Sigmoid colon (tissue), 7 donors: ENCODE data around the gene KLK5. TPM values are rescaled to one million over a fixed set of nuclear protein-coding genes. Genes with fewer than 3 reads are reported as not detected.

Source experiments
- DNase-seq: peaks from one replicate; pipeline ENCODE4 v3.0.0-alpha.2; 2019
- H3K27ac ChIP-seq, 4 donors: fragments of 200-600 bp; sonication (generic); one replicate each; pipeline ENCODE4 v1.5.1; 2016 to 2019; ENCODE audit warnings: mild to moderate bottlenecking in 1 of 4
- H3K27me3 ChIP-seq, 3 donors: fragments of 200-600 bp; sonication (generic); one replicate each; pipeline ENCODE4 v1.5.1; 2019; ENCODE audit warnings: mild to moderate bottlenecking in 1 of 3
- H3K36me3 ChIP-seq, 4 donors: fragments of 200-600 bp; sonication (generic); one replicate each; pipeline ENCODE4 v1.5.1; 2016 to 2019
- H3K4me1 ChIP-seq, 4 donors: fragments of 200-600 bp; sonication (generic); one replicate each; pipeline ENCODE4 v1.5.1; 2017 to 2019
- H3K4me3 ChIP-seq, 4 donors: fragments of 200-600 bp; sonication (generic); one replicate each; pipeline ENCODE4 v1.5.1; 2017 to 2019; ENCODE audit warnings: mild to moderate bottlenecking in 2 of 4, moderate library complexity in 1 of 4
- H3K9me3 ChIP-seq, 4 donors: fragments of 200-600 bp in 3 of 4; sonication (generic) in 3 of 4; one replicate each; pipeline versions ENCODE4 v1.5.1 to v1.6.1; 2013 to 2019
- EP300 ChIP-seq, 4 donors: sonication (generic); formaldehyde crosslinking; IDR thresholded peaks; one replicate each; pipeline ENCODE4 v1.6.1; 2017; ENCODE audit warnings: antibody characterized with exemption in 4 of 4
- POLR2A ChIP-seq, 2 donors: fragments of 450-650 bp; IDR thresholded peaks; one replicate each; pipeline ENCODE4 v1.6.1; 2016; ENCODE audit warnings: antibody characterized with exemption in 2 of 2, mild to moderate bottlenecking in 2 of 2, moderate library complexity in 2 of 2
- POLR2AphosphoS5 ChIP-seq, 4 donors: sonication (generic); formaldehyde crosslinking; IDR thresholded peaks; one replicate each; pipeline ENCODE4 v1.6.1; 2017; ENCODE audit warnings: antibody characterized with exemption in 4 of 4
- WGBS, 2 donors: extraction: QIAGEN DNeasy Blood & Tissue Kit; methylation state at CpG; one replicate each; pipeline ENCODE4 v1.1.7; 2013; 5-methylcytosine and 5-hydroxymethylcytosine counted together
- intact Hi-C: fragments of 100-400 bp; cut with DNase I; formaldehyde crosslinking; loops from one replicate; pipeline ENCODE4 v1.15.1; 2023
- polyA plus RNA-seq, 3 donors: library from polyadenylated mRNA; stranded (reverse); fragments of 200-250 nt; gene quantifications; one replicate each; pipeline ENCODE4 v1.2.3, GENCODE V29; 2013
- total RNA-seq, 4 donors: library from RNA; depleted of rRNA; stranded (reverse); fragments of >200 nt; gene quantifications; one replicate each; pipeline ENCODE4 v1.1.0, GENCODE V29; 2016
- TF ChIP-seq, protein P1 (sequence below), 4 experiments: fragments of 450-650 bp in 3 of 4; fragments of 200-600 bp in 1 of 4; IDR thresholded peaks; one replicate each; pipeline ENCODE4 v1.5.1; 2016 to 2019; ENCODE audit warnings: antibody characterized with exemption in 4 of 4, mild to moderate bottlenecking in 3 of 4, moderate library complexity in 2 of 4
- donor health status: healthy with polysubstance abuse.
- donor health status: Bipolar disorder and iron deficiency.
- donor health status: healthy.

KLK5 gene
- total and polyA plus RNA-seq, 7 donors: not detected

DNA sequence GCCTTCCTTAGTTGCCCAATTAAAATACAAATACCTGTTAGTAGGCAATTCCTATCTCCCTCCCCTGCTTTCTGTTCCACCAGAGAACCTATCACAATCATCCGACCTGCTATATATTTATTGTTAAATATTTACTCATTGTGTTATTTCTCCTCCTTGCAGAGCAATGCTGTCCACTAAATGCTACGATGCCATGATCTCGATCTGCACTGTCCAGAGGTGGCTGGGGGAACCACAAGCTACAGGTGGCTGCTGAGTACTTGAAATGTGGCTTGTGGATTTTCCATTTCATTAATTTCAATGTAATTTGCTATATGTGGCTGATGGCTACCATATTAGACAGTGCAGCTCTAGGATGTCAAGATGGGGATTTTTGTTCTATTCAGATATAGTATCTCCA, 11.4 kb upstream of the KLK5 start:
- TF ChIP-seq EP300 (IDR thresholded peaks at IDR 0.05): no peak
- TF ChIP-seq, protein P1, sequence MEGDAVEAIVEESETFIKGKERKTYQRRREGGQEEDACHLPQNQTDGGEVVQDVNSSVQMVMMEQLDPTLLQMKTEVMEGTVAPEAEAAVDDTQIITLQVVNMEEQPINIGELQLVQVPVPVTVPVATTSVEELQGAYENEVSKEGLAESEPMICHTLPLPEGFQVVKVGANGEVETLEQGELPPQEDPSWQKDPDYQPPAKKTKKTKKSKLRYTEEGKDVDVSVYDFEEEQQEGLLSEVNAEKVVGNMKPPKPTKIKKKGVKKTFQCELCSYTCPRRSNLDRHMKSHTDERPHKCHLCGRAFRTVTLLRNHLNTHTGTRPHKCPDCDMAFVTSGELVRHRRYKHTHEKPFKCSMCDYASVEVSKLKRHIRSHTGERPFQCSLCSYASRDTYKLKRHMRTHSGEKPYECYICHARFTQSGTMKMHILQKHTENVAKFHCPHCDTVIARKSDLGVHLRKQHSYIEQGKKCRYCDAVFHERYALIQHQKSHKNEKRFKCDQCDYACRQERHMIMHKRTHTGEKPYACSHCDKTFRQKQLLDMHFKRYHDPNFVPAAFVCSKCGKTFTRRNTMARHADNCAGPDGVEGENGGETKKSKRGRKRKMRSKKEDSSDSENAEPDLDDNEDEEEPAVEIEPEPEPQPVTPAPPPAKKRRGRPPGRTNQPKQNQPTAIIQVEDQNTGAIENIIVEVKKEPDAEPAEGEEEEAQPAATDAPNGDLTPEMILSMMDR (IDR thresholded peaks at IDR 0.05): no peak
- no peaks in the 10 kb centered on the region for H3K9me3 ChIP-seq
- no peak overlapping the region for H3K4me3 ChIP-seq
- intact Hi-C loops: no loop called here
- WGBS, 2 donors: 39 to 74% methylated on average over 3 of the region's 3 CpGs
- H3K27ac ChIP-seq: no peak overlapping the region
- H3K4me1 ChIP-seq: no peaks in the 10 kb centered on the region
- no peak for DNase-seq
- H3K36me3 ChIP-seq: no peaks in the 10 kb centered on the region
- peaks cover 0 to 41% (median 7%) of the 10 kb centered on the region in 3 donors for H3K27me3 ChIP-seq

DNA sequence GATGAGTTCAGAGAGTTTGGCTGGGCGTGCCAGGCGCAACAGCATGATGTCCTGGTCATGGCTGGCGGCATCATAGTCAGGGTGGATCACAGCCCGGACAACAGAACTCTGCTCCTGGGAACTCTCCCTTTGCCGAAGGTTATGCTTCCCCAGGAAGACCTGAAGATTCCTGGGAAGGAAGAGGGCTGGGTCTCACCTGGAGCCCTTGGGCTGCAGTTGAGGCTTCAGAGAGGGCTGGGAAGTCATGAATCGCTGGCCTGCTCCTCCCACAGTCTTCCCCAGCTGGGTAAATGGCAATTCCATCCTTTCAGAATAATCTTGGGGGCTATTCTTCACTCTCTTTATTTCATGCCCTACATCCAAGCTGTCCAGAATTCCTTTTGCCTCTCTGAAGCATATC, 10.5 kb upstream of the KLK5 start:
- Histone ChIP-seq H3K36me3 (no peaks in the 10 kb centered on the region), H3K4me1 (no peaks in the 10 kb centered on the region), H3K27ac (no peak overlapping the region), H3K27me3 (peaks cover 0 to 38% (median 7%) of the 10 kb centered on the region in 3 donors), H3K9me3 (no peaks in the 10 kb centered on the region), H3K4me3 (no peak overlapping the region)
- TF ChIP-seq EP300 (IDR thresholded peaks at IDR 0.05): no peak
- no peak for TF ChIP-seq POLR2A (IDR thresholded peaks at IDR 0.05)
- intact Hi-C loops: no loop called here
- DNase-seq: no peak
- WGBS, 2 donors: 83 to 89% methylated on average over 6 of the region's 6 CpGs

DNA sequence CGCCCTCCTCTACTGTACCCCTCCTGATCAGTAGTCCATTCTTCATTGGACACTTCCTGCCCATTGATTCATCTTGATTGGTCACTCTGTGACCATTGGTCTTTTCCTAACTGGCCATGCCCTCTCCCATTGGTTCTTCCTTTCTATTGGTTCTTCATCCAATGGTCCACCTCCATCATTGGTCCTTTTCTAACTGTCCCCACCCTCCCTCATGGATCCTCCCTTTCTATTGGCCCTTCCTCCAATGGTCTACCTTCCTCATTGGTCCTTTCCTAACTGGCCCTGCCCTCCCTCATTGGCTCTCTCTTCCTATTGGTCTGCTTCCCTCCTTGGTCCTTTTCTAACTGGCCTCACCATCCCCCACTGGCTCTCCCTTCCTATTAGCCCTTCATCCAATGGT, 9.4 kb upstream of the KLK5 start:
- Histone ChIP-seq H3K27me3 (peaks cover 0 to 35% (median 0%) of the 10 kb centered on the region in 3 donors), H3K4me3 (no peak overlapping the region), H3K27ac (no peak overlapping the region), H3K4me1 (no peaks in the 10 kb centered on the region), H3K36me3 (no peaks in the 10 kb centered on the region), H3K9me3 (no peaks in the 10 kb centered on the region)
- DNase-seq: no peak
- intact Hi-C loops: no loop called here
- 95 to 97% methylated on average over 1 of the region's 1 CpG for WGBS, 2 donors
- TF ChIP-seq POLR2A (IDR thresholded peaks at IDR 0.05) (no peak), POLR2AphosphoS5 (IDR thresholded peaks at IDR 0.05) (no peak), EP300 (IDR thresholded peaks at IDR 0.05) (no peak)
- TF ChIP-seq, protein P1 (IDR thresholded peaks at IDR 0.05): no peak

- WGBS, 2 donors: 44 to 61% methylated on average over 8 of the region's 9 CpGs
- DNase-seq: no peak
- Histone ChIP-seq H3K4me1 (no peaks in the 10 kb centered on the region), H3K9me3 (no peaks in the 10 kb centered on the region), H3K4me3 (no peak overlapping the region), H3K27me3 (peaks cover 0 to 24% (median 0%) of the 10 kb centered on the region in 3 donors), H3K27ac (no peak overlapping the region), H3K36me3 (no peaks in the 10 kb centered on the region)
- TF ChIP-seq POLR2A (IDR thresholded peaks at IDR 0.05) (no peak), EP300 (IDR thresholded peaks at IDR 0.05) (no peak), POLR2AphosphoS5 (IDR thresholded peaks at IDR 0.05) (no peak)
- TF ChIP-seq, protein P1 (IDR thresholded peaks at IDR 0.05): no peak
- intact Hi-C loops: no loop called here
Measured at GRCh38 chr19:50959731-50960500, 7.1 kb upstream of the KLK5 start.

GRCh38 chr19:50957587-50957986, 4.7 kb upstream of the KLK5 start:
- intact Hi-C loops: no loop called here
- Histone ChIP-seq H3K9me3 (no peaks in the 10 kb centered on the region), H3K27ac (no peak overlapping the region), H3K36me3 (no peaks in the 10 kb centered on the region), H3K4me3 (no peak overlapping the region), H3K4me1 (no peaks in the 10 kb centered on the region), H3K27me3 (peaks cover 0 to 24% (median 0%) of the 10 kb centered on the region in 3 donors)
- WGBS, 2 donors: 66 to 71% methylated on average over 8 of the region's 8 CpGs
- no peak for DNase-seq
- TF ChIP-seq EP300 (IDR thresholded peaks at IDR 0.05) (no peak), POLR2A (IDR thresholded peaks at IDR 0.05) (no peak), POLR2AphosphoS5 (IDR thresholded peaks at IDR 0.05) (no peak)
- TF ChIP-seq, protein P1 (IDR thresholded peaks at IDR 0.05): no peak
